GM19463 (cell line): Measurements from ENCODE around the gene CBLN4.

ENCODE experiments used
- ATAC-seq: cut with Tn5 transposase; IDR thresholded peaks from one replicate; pipeline ENCODE4 v1.9.1; 2021; ENCODE audit warnings: mild to moderate bottlenecking, moderate library complexity; ENCODE audit not compliant: unreplicated experiment

Gene CBLN4

DNA sequence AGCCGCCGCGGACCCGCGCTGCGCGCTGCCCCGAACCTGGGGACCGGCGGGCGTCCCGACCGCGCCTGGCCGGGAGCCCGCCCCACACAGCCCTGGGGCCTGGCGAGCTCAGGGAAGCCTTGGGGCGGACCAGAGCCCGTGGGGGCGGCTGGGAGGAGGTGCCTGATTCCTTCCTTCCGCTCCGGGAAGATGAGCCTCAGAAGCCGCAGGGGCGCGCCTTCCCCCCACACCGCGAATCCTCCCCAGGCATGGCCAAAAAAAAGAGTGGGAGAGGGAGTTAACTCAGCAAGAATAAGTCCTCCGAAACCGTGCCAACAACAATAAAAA is at the start of gene CBLN4:
Gene CBLN4 (minus strand): TSS at position 131 of the 327 bp plus-strand sequence. CDS start 1,348 bp downstream, outside the sequence.
- ATAC-seq: no peak

GRCh38 chr20:56043227-56043626 is 37.9 kb upstream of the CBLN4 start:
- ATAC-seq: no peak

- no peak for ATAC-seq
These were observed 26.9 kb upstream of the CBLN4 start for GRCh38 chr20:56032251-56032650.

DNA sequence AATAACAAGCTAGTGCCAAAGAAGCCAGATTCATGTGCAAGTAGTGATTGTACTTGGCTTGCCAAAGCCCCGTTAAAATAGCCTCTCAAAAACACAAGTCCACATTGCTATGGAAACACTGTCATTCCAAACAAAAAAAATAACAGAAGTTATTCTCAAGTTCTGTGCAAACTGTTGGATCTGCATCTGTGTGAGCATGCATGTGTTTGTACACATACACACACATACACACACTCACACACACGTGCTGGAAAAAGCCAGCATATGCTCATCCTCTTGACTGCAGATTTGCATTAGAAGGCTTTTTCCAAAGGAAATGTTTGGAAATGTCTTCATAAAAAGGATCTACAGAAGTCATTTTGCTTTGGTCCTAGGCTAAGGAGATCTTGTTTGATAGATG is 13.4 kb upstream of the CBLN4 start:
- no peak for ATAC-seq

DNA sequence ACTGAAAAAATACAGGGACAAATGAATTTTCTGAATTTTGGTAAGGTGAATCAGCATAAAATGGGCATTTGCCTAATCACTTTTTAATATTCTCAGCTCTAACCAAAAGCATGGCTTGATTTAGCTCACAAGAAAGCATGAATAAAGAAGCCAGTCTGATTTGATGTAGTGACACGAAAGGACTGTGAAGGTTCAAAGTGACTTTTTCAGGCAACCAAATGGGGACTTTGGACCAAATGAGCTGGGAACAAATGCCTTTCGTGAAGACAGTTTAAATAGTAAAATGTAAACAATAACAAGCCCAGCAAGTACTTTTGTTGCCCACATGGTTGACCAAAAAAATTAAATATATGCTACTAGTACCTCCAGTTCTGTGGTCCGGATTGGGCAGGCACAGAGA is 12.9 kb upstream of the CBLN4 start:
- no peak for ATAC-seq

DNA sequence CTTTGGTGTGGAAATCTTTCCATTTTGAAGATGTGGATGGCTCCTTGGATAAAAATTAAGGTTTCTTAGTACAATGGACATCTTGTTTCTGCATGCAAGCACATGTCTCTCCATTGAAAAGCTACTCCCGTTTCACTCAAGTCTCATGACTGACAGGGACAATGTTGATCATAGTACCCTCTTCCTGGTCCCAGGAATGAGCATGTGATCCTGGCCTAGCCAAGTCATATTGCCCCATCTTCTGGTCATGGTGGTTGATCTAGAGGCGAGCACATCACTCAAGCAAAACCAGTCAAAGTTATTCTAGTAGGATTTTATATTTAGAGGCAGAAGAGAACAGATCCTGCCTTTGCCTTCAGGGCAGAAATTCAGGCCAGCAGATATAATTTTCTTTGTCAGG is 12.2 kb upstream of the CBLN4 start:
- ATAC-seq: no peak

DNA sequence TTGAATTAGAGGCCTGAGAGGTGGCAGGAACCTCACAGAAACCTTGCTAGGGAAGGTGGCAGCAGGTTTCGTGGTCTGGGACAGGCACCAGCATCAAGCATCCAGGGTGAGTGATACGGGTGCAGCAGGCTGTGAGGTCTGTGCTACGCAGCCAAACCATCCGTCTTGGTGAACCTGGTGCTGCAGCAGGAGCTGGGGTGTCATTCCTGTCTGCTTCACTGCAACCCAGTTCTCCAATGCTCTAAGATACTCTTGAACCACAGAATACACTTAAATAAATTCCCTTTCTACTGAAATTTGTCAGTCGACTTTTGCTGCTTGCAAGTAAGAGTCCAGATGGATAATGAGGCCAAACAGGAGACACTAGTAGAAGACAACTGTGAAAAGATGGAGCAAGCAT is 9.7 kb upstream of the CBLN4 start:
- no peak for ATAC-seq

- no peak for ATAC-seq
These were observed 8.8 kb upstream of the CBLN4 start for GRCh38 chr20:56014151-56014550.

DNA sequence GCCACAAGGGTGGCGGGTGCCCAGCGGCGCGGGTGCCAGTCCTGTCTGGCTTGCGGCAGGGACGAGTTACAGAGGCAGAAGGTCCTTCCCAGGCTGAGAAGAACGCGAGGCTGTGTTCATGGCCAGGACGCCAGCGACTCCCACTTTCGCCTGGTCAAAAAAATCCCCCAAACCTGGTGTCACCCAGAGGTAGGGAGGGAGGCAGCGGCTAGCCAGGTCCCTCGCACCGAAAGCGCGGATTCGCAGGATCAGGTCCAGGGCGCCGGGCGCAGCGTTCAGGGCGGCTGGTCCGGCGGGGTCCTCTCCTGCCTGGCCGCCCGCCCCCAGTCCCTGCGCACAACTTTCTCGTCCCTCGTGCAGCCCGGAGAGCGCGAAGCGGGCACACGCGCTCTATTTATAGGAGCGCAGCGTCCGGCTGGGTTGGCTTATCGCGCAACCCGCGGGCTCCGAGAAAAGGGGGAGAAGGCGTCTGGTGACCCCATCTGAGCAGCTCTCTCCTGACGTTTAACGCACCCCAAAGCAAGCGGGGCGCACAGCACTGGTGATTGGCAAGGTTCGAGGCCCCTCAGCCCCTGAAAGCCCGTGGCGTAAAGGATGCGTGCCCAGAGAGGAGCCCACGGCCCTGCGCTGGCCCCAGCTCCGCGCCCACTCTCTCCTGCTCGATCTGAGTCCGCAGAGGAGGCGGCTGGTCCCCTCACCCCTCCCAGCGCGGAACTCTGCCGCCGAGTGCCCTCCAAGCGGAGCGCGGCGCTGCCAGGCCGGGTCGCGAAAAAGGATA is 519 bp downstream of the CBLN4 start:
- ATAC-seq: no peak

- ATAC-seq: no peak
These were observed 1.3 kb downstream of the CBLN4 start for GRCh38 chr20:56004007-56004406.

DNA sequence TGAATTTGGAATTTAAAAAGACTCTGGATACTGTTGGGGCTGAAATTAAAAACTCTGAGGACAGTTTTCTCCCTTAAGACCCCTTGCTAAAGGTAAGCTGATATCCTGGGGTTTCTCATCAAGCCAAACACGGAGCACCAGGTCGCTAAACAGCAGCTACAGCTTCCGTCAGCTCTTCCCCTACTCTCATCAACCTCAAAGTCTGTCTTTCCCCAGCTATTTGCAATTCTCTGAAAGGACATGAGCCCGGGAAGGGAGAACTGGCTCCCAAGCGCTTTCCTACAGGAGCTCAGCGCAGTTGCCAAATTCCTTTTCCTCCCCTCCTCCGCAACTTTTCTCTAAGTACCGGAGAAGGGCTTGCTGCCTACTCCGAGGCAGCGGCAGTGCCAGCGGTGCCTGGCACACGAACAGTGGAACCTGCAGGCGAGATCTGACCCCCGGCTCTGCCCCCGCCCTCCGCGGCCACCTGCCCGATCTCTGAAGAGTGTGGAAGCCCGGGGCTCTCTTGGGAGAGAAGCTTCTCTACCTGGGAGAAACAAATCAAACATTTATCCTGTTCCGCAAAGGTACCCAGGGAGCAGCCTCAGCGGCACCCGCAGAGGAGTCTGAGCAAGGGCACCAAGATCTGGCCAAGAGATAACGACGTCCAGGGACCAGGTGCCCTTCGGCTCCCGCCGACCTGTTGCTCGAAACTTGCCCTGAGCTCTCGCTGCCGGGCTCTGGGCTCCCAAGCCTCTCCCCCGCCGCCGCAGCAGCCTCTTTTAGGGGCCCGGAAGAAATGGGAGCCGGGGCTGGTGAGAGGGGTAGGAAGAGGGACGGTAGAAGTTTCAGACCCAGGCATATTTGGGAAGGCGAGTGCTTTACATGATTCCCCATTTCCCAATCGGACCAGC is 2.2 kb downstream of the CBLN4 start:
- no peak for ATAC-seq

DNA sequence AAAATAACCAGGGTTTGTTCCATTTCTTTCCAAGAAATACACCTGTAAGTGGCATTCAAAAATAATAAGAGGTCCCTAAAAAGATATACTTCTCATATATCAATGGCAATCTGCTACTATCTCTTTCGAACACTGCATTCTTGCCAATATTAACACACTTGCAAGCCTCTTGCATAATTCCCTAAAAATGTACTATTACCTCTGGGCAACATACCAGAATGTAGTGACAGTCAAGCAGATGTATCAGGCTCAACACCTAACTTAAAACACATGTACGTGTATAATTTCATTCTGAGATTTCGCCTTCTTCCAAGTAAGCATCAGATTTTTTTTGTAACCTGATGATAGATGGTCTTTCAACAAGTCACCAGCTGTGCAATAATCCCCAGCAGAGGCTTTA is 3.4 kb downstream of the CBLN4 start:
- ATAC-seq: no peak

DNA sequence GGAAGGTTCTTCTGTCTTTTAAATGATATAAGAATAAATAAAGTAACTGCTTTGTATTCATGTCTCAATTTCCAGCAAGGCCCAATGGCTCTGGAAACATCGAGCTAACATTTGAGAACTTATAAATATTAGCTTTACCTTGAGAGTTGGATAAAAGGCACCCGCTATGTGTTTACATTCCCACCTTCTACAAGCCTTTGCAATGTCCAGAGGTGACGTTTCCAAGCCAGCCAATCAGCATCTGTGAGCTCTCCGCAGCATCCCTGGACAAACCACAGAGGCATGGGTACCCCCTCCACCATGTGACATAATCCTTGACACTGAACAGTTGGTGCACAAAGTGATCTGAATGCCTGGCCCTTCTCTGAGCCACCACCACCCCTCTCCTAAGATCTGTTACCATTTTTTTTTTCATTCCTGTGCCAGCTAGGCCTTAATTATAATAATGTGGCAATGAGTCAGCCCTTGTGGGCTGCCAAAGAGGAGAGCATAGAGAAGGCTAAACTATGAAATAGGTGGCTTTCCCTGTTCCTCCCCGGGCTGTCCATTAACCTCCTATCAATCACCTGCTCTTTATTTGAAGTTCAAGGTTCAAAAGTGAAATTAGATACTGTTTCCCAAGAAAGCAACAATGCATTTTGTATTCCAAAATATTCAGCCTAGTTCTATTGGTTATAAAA is 4.1 kb downstream of the CBLN4 start:
- no peak for ATAC-seq

- ATAC-seq: no peak
These were observed 26.8 kb downstream of the CBLN4 start for GRCh38 chr20:55978550-55978949.

- no peak for ATAC-seq
These were observed 27.4 kb downstream of the CBLN4 start for GRCh38 chr20:55977690-55978459.

DNA sequence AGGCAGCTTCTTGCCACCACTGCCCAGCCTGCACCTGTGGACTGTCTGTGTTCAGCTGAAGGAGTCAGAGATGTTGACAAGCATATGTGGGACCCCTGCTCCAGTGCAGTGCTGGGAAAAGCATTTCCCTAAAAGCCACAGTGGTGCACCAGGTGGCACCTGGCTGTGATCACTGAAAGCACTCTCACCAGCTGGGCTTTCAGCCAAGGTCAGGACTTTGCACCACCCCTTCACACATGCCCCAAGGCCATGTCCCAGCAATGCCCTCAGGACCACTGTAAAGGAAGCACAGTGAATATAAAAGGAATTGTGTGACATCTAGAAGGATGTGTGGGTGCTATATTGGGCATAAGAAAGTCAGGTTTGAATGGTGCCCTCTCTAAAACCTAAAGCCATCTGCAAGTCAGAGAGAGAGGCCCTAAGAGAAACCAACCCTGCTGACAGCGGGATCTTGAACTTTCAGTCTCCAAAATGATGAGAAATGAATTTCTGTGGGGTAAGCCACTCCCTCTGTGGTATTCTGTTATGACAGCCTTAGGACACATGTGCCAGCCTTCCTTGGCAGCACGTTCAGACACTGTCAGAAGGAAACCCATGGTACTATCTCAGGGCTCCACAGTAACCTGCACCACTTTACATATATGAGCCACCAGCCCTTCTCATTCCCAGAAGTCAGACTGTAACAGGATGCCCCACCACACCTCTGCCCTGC is 30.7 kb downstream of the CBLN4 start:
- no peak for ATAC-seq

- no peak for ATAC-seq
These were observed 40.5 kb downstream of the CBLN4 start for GRCh38 chr20:55964790-55965189.

GRCh38 chr20:55961376-55962330 is 43.7 kb downstream of the CBLN4 start:
- no peak for ATAC-seq

- ATAC-seq: no peak
These were observed 52.1 kb downstream of the CBLN4 start for GRCh38 chr20:55953201-55953600.
